Cerebellar cortex (tissue), 1 donor: Measurements from ENCODE around the gene GNG12.

Source experiments
- DNase-seq: peaks from one replicate; pipeline ENCODE4 v3.0.0-alpha.2; 2015; ENCODE audit warnings: low spot score

Gene GNG12

DNA sequence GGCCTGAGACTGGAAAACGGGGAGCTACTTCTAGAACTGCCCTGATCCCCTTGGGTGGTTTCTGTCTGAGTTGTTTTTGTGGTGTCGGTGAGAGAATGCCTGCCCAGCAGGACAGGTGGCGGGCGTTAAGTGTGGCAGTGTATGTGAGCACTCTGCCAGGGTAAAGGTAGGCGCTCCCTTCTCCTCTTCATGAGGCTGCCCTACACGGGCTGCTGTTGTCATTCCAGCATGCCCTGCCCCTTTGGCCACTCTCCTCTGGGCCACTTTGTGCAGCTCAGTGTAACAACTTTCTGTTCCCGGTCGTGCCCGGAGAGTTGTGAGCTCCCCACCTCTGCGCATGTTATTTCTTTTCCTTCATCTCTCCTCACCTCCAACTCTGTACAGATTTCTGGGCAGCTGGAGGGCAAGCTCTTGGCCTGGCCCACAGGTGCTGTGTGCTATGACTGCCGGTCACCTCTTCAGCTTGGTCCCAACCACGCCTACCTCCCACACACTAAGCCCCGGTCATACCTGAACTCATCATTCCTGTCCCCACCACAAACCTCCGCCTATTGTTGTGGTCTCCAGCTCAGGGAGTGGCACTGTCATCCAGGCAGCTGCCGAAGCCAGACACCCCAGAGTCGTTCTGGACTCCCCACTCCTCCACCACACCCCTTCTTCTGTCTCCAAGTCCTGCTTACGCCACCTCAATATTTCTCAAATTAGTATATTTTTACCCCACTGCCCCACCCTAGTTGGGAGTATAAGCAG, 79.3 kb downstream of the GNG12 start:
- DNase-seq = no peak

DNA sequence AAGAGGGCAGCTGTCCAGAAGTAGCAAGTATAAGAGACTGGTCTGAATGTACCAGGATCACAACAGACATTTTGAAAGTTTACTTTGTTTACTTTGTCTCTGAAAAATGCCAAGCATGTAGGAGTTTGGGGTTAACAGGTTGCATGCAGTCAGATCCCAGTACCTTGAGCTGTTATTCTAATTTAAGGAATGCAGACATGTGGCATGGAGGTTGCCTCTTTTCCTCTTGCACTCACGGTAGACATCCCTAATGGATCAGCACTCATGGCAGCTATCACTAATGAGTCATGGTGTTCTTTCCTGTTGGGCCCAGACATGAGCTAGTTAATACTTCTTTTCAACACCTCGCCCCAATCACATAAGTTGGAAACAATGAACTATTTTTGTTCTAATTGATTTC, 81.0 kb downstream of the GNG12 start:
- no peak for DNase-seq

GRCh38 chr1:67750691-67751054, 82.6 kb downstream of the GNG12 start:
- DNase-seq = no peak

- no peak for DNase-seq
Observed at GRCh38 chr1:67749844-67750690, 83.2 kb downstream of the GNG12 start.

GRCh38 chr1:67749263-67749843, 83.9 kb downstream of the GNG12 start:
- DNase-seq = no peak

DNA sequence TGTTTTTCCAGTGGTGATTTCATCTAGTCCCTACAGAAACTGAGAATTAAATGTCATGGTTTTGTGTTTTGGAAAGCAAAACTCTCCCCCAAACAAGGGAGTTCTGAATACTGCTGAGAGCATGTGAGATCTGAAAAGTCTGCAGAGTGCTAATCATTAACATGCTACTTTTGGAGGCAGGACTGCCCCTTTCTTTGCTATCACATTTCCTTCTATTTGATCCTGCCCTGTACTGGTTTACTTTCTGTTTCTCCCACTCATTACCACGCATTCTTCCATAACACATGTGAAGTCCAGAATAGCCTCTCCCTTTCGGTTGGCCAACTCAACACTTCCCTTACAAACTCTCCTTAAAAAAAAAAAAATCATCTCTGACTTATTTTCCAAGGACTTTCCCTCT, 84.6 kb downstream of the GNG12 start:
- DNase-seq = no peak

DNA sequence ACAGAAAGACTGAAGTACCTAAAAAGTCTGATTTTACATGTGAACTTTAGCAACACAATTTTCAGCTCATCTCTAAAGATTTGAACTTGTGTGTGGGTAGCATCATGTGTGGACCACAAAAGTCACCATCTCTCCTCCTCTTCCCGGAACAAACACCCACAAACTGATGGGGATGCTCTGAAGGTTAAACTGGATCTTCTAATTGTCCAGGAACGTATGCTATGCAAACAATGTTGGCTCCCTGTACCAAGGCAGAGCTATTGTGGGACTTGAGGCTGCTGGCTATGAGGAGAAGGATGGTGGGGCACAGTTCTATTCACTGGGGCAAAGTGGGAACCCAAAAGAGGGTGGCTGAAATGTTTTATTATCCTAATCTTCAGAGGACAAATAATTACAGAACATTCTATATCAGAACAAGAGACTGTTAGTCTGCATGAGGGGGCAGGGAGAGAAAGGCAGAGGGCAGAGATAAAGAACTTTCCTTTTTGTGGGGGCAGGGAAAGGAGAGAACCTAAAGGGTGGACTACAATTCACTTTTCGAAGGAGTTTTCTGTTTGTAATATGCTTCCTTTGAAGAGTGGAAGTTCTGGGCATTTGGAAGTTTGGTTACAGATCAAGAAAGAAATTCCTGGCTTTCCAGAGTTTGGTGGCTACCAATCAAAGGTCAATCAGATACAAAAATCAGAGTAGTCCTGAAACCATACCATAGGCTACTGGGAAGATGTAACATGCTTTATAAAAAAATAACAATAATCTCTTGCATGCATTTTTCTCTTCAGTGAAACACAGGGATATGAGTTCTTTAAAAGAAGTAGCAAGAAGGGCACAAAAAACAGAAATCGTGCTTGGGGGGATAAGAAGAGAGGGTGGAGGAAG, 85.4 kb downstream of the GNG12 start:
- no peak for DNase-seq

DNA sequence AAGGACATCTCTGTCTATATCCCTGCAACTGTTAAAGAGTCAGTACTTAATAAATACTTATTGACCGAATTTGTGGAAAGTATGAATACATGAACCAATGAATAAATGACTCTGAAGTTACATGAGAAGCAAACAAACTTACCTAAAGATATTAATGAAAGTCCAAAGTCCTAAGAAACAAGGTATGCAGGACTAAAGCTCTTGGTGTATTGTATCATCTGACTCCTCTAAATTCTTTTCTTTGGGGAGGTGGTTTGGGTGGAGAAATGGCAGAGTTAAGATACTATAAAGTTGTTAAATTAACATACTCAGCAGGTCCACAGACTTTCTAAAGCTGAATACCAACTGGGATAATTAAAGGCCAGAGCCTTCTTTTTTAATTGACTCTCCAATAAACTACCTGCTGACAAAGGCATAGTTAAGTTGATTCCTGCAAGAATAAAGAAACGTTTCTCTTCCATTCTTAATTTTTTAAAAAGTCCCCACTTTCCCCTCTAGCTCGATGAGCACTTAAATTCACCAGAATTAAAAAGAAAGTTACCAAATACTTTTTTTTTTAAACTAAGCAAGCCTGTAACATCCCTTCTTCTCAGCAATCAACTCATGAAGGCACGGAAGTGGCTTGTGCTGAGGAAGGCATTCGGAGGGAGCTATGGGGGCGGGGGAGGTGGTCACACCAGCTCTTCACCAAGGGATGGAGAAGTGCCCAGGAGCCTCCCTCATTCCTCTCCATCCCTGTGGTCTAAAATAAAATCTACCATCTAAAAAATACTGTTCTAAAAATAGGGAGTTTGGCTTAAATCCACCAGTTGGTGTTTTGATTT, 87.2 kb downstream of the GNG12 start:
- DNase-seq = no peak

GRCh38 chr1:67743072-67743725, 90.1 kb downstream of the GNG12 start:
- no peak for DNase-seq

- DNase-seq = no peak
Observed at GRCh38 chr1:67741736-67742135, 91.5 kb downstream of the GNG12 start.

DNA sequence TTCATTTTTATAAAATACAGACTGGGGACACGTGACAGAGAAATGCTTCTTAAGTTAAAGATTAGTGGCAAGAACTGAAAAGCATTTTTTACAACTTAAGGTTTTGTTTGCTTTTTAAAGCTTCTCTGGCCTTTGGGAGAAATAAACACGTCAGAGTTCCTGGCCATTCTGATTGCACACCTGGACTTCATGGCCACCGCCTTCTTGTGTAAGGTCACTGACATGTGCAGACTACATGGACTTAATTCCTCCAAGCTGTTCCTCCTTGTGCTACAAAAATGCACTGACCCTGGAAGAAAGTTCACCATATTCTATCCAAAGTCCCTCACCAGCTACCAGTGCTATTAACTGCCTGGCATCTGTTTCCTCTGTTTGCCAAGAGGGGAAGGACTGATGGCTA, 92.1 kb downstream of the GNG12 start:
- DNase-seq = no peak

- DNase-seq = no peak
Observed at GRCh38 chr1:67740543-67740942, 92.7 kb downstream of the GNG12 start.

GRCh38 chr1:67739361-67739760, 93.9 kb downstream of the GNG12 start:
- no peak for DNase-seq

- DNase-seq = no peak
Observed at GRCh38 chr1:67738401-67738800, 94.9 kb downstream of the GNG12 start.

GRCh38 chr1:67737875-67738274, 95.4 kb downstream of the GNG12 start:
- DNase-seq = no peak

DNA sequence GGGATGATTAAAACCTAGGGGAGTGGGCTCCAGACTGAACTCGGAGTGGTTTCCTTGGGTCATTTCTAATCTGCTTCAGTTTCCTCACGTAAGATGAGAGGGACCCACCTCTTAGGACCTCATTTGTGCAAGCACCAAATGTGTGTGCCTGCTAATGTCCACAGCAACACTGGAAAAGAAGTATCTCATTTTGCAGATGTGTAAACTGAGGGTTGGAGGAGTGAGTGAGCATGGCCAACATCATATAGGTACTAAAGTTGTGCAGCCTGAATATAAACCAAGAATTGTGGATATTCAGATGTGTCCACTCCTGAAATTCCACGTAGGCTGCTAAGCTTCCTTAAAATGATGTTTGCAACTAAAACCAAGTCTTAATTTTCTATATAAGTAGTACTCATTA, 96.5 kb downstream of the GNG12 start:
- no peak for DNase-seq

- DNase-seq = peak; percentile 5
Observed at GRCh38 chr1:67735806-67736627, 97.2 kb downstream of the GNG12 start.

DNA sequence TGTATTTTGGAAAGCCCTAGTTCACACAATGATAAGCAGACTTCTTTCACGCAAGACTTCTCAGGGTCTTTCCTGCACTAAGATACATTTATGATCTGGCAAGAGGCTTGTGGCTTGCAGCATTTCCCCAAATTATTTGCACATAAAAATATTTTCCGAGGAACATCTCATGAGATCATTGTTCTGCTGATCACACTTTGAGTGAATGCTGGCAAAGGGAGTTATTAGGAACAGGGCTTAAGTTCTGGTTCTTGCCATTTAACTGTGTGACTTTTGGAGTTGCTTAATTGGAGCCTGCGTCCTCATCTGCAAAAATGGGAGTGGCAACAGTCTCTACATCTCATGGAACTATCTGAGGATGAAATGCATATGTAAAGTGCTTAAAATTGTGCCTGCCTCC, 98.1 kb downstream of the GNG12 start:
- DNase-seq = no peak

DNA sequence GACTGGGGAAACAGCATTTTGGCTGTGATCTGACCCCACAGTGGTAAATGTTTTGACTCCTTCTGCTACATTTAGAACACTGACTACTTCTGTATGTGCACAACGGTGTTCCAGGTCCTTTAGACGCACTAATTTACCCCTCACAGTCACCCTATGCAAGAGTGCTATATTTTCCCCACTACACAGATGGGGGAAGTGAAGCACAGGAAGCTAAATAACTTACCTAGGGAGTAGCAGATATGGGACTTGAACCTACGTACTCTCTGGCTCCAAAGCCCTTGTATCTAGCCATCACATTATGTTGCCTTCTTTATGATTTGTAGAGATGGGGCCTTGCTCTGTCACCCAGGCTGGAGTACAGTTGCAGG, 99.0 kb downstream of the GNG12 start:
- DNase-seq = no peak
